GM19025 (cell line): ENCODE measurements around the gene TRPM1.

Experiments
- ATAC-seq: cut with Tn5 transposase; IDR thresholded peaks from one replicate; pipeline ENCODE4 v1.9.1; 2021; ENCODE audit warnings: mild to moderate bottlenecking, low read depth, moderate library complexity; ENCODE audit not compliant: unreplicated experiment

Gene TRPM1

GRCh38 chr15:31086344-31086743 is 15.2 kb downstream of the TRPM1 start:
- ATAC-seq = no peak

- no peak for ATAC-seq
Measured at GRCh38 chr15:31085359-31085758, 16.2 kb downstream of the TRPM1 start.

GRCh38 chr15:31084176-31084575 is 17.3 kb downstream of the TRPM1 start:
- no peak for ATAC-seq

GRCh38 chr15:31083370-31083780 is 18.1 kb downstream of the TRPM1 start:
- no peak for ATAC-seq

GRCh38 chr15:31082771-31083369 is 18.7 kb downstream of the TRPM1 start:
- ATAC-seq = no peak

- no peak for ATAC-seq
Measured at GRCh38 chr15:31081588-31082250, 19.8 kb downstream of the TRPM1 start.

GRCh38 chr15:31081056-31081455 is 20.5 kb downstream of the TRPM1 start:
- no peak for ATAC-seq

GRCh38 chr15:31080591-31081014 is 20.9 kb downstream of the TRPM1 start:
- ATAC-seq = no peak

- no peak for ATAC-seq
Measured at GRCh38 chr15:31079519-31079918, 22.0 kb downstream of the TRPM1 start.

- no peak for ATAC-seq
Measured at GRCh38 chr15:31078471-31078870, 23.1 kb downstream of the TRPM1 start.

GRCh38 chr15:31077941-31078340 is 23.6 kb downstream of the TRPM1 start:
- no peak for ATAC-seq

GRCh38 chr15:31077181-31077580 is 24.3 kb downstream of the TRPM1 start:
- ATAC-seq = no peak

GRCh38 chr15:31074321-31074720 is 27.2 kb downstream of the TRPM1 start:
- no peak for ATAC-seq

GRCh38 chr15:31070867-31071266 is 30.7 kb downstream of the TRPM1 start:
- no peak for ATAC-seq

- no peak for ATAC-seq
Measured at GRCh38 chr15:31069360-31070000, 32.0 kb downstream of the TRPM1 start.

- no peak for ATAC-seq
Measured at GRCh38 chr15:31067890-31068603, 33.5 kb downstream of the TRPM1 start.

GRCh38 chr15:31065824-31066223 is 35.7 kb downstream of the TRPM1 start:
- no peak for ATAC-seq

GRCh38 chr15:31062911-31063310 is 38.6 kb downstream of the TRPM1 start:
- ATAC-seq = no peak

GRCh38 chr15:31062310-31062847 is 39.1 kb downstream of the TRPM1 start:
- no peak for ATAC-seq

- no peak for ATAC-seq
Measured at GRCh38 chr15:31060429-31061140, 40.9 kb downstream of the TRPM1 start.
